Measurements from ENCODE around the gene SETDB1. TPM values are rescaled to one million over a fixed set of nuclear protein-coding genes. Genes with fewer than 3 reads are reported as not detected.

The SETDB1 gene
- total and polyA plus RNA-seq, 2 of the 13 experiments (the other 11 are each of a cell fraction or from before 2014, with no cell fraction given): 33.1 to 34.6 TPM

GRCh38 chr1:150981805-150982712 lies 55.9 kb downstream of the SETDB1 start, which contains the start of gene ANXA9 (continued):
- TF ChIP-seq IRF1 (CRISPR knock-in tag; IDR thresholded peaks at IDR 0.05; ENCODE audit: low read depth) (no peak), ELF1 (CRISPR knock-in tag; IDR thresholded peaks at IDR 0.05) (peak; percentile 38; the same call in 1 of the 2 replicates), TFAP4 (IDR thresholded peaks at IDR 0.05; ENCODE audit: borderline replicate concordance, low read depth) (peak; percentile 72; the same call in 1 of the 2 replicates), ZFP36L1 (CRISPR knock-in tag; IDR thresholded peaks at IDR 0.05) (no peak), FOXA1 (IDR thresholded peaks at IDR 0.05) (no peak), FOXA1 (CRISPR knock-in tag; IDR thresholded peaks at IDR 0.05) (no peak), TBL1XR1 (IDR thresholded peaks at IDR 0.05; ENCODE audit: borderline replicate concordance, low read length, partially characterized antibody) (no peak), SP1 (IDR thresholded peaks at IDR 0.05) (no peak), SP1 (CRISPR knock-in tag; IDR thresholded peaks at IDR 0.05) (peak; percentile 26; the same call in 1 of the 2 replicates), FUBP1 (CRISPR knock-in tag; IDR thresholded peaks at IDR 0.05; ENCODE audit: borderline replicate concordance) (no peak), ETV5 (CRISPR knock-in tag; IDR thresholded peaks at IDR 0.05; ENCODE audit: borderline replicate concordance) (peak; percentile 73), ZUFSP (CRISPR knock-in tag; IDR thresholded peaks at IDR 0.05; ENCODE audit: borderline replicate concordance) (no peak), ZNF557 (CRISPR knock-in tag; IDR thresholded peaks at IDR 0.05) (no peak), CHD2 (IDR thresholded peaks at IDR 0.05; ENCODE audit: low read depth, low read length) (no peak), TRIM24 (CRISPR knock-in tag; IDR thresholded peaks at IDR 0.05) (no peak), HOXA9 (CRISPR knock-in tag; IDR thresholded peaks at IDR 0.05; ENCODE audit: borderline replicate concordance) (no peak), SP5 (CRISPR knock-in tag; IDR thresholded peaks at IDR 0.05; ENCODE audit: borderline replicate concordance, low read depth) (peak; percentile 65; the same call in 1 of the 2 replicates), ZNF138 (CRISPR knock-in tag; IDR thresholded peaks at IDR 0.05; ENCODE audit: low read depth) (no peak; the same call in 1 of the 2 replicates), CC2D1A (CRISPR knock-in tag; IDR thresholded peaks at IDR 0.05) (no peak), SP140L (CRISPR knock-in tag; IDR thresholded peaks at IDR 0.05; ENCODE audit: borderline replicate concordance) (no peak), TFDP2 (CRISPR knock-in tag; IDR thresholded peaks at IDR 0.05) (peak; percentile 43), ZFP41 (CRISPR knock-in tag; IDR thresholded peaks at IDR 0.05; ENCODE audit: borderline replicate concordance) (no peak), ZNF746 (CRISPR knock-in tag; IDR thresholded peaks at IDR 0.05) (no peak), XBP1 (CRISPR knock-in tag; IDR thresholded peaks at IDR 0.05) (no peak), ZNF234 (CRISPR knock-in tag; conservative IDR thresholded peaks at IDR 0.05) (no peak)
